Calu3 (cell line): Measurements from ENCODE around the gene RHOF. TPM values are rescaled to one million over a fixed set of nuclear protein-coding genes. Genes with fewer than 3 reads are reported as not detected.

Experiments
- BruUV-seq: library from RNA; stranded (reverse); fragments of 400-500 nt; replicated peaks from 2 replicates; lab custom pipeline; 2021; lab: Mats Ljungman, UMichigan
- CTCF ChIA-PET: fragments of 300-600 bp; sonication (Branson Sonifier 250); formaldehyde crosslinking; loops from one replicate; lab custom pipeline; 2022; ENCODE audit warnings: antibody characterized with exemption; lab: Charles Lee
- DNase-seq: peaks from one replicate; pipeline ENCODE4 v3.0.0; 2022
- H3K27ac Mint-ChIP-seq: one replicate; pipeline ENCODE4 v1.8.0; 2022; ENCODE audit warnings: mixed read lengths; ENCODE audit not compliant: unreplicated experiment
- H3K27me3 Mint-ChIP-seq: one replicate; pipeline ENCODE4 v1.8.0; 2022; ENCODE audit warnings: mixed read lengths; ENCODE audit not compliant: unreplicated experiment
- H3K36me3 Mint-ChIP-seq: one replicate; pipeline ENCODE4 v1.8.0; 2022; ENCODE audit warnings: mild to moderate bottlenecking, moderate library complexity, mixed read lengths; ENCODE audit not compliant: insufficient read depth, unreplicated experiment
- H3K4me1 Mint-ChIP-seq: one replicate; pipeline ENCODE4 v1.8.0; 2022; ENCODE audit warnings: mild to moderate bottlenecking, low read depth, mixed read lengths; ENCODE audit not compliant: unreplicated experiment
- H3K4me3 Mint-ChIP-seq: one replicate; pipeline ENCODE4 v1.8.0; 2022; ENCODE audit warnings: mild to moderate bottlenecking, low read depth, moderate library complexity, mixed read lengths; ENCODE audit not compliant: unreplicated experiment
- H3K9me3 Mint-ChIP-seq: one replicate; pipeline ENCODE4 v1.8.0; 2022; ENCODE audit warnings: low read depth, mixed read lengths; ENCODE audit not compliant: unreplicated experiment
- intact Hi-C: fragments of 100-400 bp; cut with micrococcal nuclease; formaldehyde crosslinking; loops from one replicate; pipeline ENCODE4 v1.10.0; 2022; ENCODE audit not compliant: unreplicated experiment
- total RNA-seq: library from RNA; stranded (reverse); gene quantifications from 2 replicates; pipeline ENCODE4 v1.2.3, GENCODE V29; 2022
- TF ChIP-seq, protein P1 (sequence below): fragments of 200-600 bp; IDR thresholded peaks from one replicate; pipeline ENCODE4 v1.8.0; 2022; ENCODE audit warnings: antibody characterized with exemption; ENCODE audit not compliant: unreplicated experiment

The RHOF gene
- total RNA-seq, 1 experiment from 2014 or later, result 73.9 TPM

DNA sequence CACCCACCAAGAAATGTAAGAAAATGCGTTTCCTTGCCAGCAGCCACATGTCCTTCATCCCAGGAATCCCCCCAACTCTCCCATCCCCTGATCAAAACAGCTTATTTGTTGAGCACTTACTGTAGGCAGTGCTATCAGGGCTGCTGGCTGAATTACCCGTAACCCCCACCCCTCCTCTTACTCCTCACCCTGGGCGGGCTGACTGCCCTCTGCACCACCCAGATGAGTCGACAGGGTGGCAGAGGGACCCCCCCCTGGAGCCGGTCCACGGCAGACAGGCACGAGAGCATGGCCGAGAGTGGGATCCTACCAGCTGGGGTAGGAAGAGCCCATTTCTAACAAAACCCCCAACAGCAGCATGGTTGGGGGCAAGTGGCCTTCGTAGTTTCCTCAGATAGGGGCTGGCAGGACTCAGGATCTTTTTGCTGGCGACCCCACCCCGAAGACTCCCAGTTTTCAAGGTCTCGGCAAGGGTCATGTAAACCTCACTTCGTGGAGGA is 1.1 kb upstream of the RHOF start:
- peaks cover 84% of the 10 kb centered on the region for H3K4me1 Mint-ChIP-seq
- H3K36me3 Mint-ChIP-seq, result peaks cover 89% of the 10 kb centered on the region
- intact Hi-C loops, result loop anchor here (1.0 kb wide), 2 partner anchors 18 to 97 kb away; no protein-coding TSS in a partner anchor
- no peaks in the 10 kb centered on the region for H3K27me3 Mint-ChIP-seq
- peak overlapping the region; percentile 89 for H3K27ac Mint-ChIP-seq
- DNase-seq, result no peak
- H3K9me3 Mint-ChIP-seq, result no peaks in the 10 kb centered on the region
- BruUV-seq, result no TSS peak
- TF ChIP-seq, protein P1, sequence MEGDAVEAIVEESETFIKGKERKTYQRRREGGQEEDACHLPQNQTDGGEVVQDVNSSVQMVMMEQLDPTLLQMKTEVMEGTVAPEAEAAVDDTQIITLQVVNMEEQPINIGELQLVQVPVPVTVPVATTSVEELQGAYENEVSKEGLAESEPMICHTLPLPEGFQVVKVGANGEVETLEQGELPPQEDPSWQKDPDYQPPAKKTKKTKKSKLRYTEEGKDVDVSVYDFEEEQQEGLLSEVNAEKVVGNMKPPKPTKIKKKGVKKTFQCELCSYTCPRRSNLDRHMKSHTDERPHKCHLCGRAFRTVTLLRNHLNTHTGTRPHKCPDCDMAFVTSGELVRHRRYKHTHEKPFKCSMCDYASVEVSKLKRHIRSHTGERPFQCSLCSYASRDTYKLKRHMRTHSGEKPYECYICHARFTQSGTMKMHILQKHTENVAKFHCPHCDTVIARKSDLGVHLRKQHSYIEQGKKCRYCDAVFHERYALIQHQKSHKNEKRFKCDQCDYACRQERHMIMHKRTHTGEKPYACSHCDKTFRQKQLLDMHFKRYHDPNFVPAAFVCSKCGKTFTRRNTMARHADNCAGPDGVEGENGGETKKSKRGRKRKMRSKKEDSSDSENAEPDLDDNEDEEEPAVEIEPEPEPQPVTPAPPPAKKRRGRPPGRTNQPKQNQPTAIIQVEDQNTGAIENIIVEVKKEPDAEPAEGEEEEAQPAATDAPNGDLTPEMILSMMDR, result no peak
- CTCF ChIA-PET, result interaction anchor here (0.5 to 8.7 kb wide), 37 partner anchors 8 to 560 kb away, joined by 3 to 179 read pairs (median 6); partner anchors contain the start of genes PSMD9, SETD1B and TMEM120B
- H3K4me3 Mint-ChIP-seq, result peak overlapping the region; percentile 86

DNA sequence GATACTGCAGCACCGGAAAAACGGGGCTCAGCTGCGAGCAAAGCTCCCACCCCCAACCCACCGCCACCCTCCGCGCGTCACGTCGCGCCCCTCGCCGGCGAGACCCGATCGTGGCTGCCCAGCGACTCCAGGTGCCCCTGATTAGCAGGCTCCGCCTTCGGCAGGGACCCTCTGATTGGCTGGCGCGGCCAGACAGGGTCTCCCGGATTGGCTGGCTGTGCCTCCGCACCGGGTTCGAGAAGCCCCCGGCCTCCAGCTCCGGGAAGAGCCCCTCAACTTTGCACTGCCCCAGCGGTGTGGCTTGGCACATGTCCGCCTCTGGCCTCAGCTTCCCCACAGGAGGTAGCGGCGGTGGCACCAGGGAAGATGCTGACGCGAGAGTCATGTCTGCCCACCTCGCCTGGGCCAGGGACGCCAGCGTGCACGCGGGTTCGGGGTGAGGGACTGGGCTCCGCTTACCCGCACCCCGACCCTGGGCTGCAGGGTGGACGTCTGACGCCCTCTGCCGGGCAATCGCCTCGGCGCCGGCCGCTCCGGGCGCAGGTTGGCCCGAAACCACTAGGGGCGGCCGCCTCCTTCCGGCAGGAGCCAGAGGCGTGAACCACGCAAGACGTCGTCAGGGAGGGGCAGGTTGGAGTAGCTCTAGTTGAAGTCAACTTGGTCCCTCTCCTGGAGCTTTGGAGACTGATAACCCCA is 498 bp upstream of the RHOF start:
- peak overlapping the region; percentile 89 for H3K27ac Mint-ChIP-seq
- no peaks in the 10 kb centered on the region for H3K27me3 Mint-ChIP-seq
- H3K36me3 Mint-ChIP-seq, result peaks cover 86% of the 10 kb centered on the region

GRCh38 chr12:121792607-121793439 is 665 bp downstream of the RHOF start:
- Mint-ChIP-seq H3K27me3 (no peaks in the 10 kb centered on the region), H3K4me1 (peaks cover 70% of the 10 kb centered on the region), H3K27ac (peak overlapping the region; percentile 85), H3K4me3 (peak overlapping the region; percentile 86), H3K36me3 (peaks cover 87% of the 10 kb centered on the region), H3K9me3 (no peaks in the 10 kb centered on the region)
- CTCF ChIA-PET, result interaction anchor here (0.6 to 8.7 kb wide), 8 partner anchors 9 to 290 kb away, joined by 3 to 179 read pairs (median 10); no protein-coding TSS in a partner anchor
- TF ChIP-seq, protein P1, result no peak
- BruUV-seq, result TSS peak; percentile 83
- peak; percentile 50 for DNase-seq
- intact Hi-C loops, result no loop called here

More for the DNA sequence above, 498 bp upstream of the RHOF start:
- TF ChIP-seq, protein P1, result peak; percentile 99
- intact Hi-C loops, result loop anchor here (1.0 kb wide), 1 partner anchor 97 kb away; no protein-coding TSS in a partner anchor
- Mint-ChIP-seq H3K4me3 (peak overlapping the region; percentile 86), H3K9me3 (no peaks in the 10 kb centered on the region), H3K4me1 (peaks cover 81% of the 10 kb centered on the region)
- no TSS peak for BruUV-seq
- CTCF ChIA-PET, result interaction anchor here (0.5 to 8.7 kb wide), 36 partner anchors 8 to 241 kb away, joined by 3 to 179 read pairs (median 6); partner anchors contain the start of genes PSMD9, SETD1B and TMEM120B
- DNase-seq, result peak; percentile 98
